GM08714 (cell line): ENCODE measurements around the gene SYT3.

Experiments
- H3K4me3 ChIP-seq: fragments of 200-500 bp; sonication (Bioruptor generic); 2 replicates; pipeline ENCODE4 v1.5.1; 2014; ENCODE audit warnings: mild to moderate bottlenecking, low read length, inconsistent platforms
- ZNF274 ChIP-seq: IDR thresholded peaks from 2 replicates; pipeline ENCODE4 v1.6.1; 2012; ENCODE audit warnings: mild to moderate bottlenecking, low read depth, low read length

Gene SYT3

DNA sequence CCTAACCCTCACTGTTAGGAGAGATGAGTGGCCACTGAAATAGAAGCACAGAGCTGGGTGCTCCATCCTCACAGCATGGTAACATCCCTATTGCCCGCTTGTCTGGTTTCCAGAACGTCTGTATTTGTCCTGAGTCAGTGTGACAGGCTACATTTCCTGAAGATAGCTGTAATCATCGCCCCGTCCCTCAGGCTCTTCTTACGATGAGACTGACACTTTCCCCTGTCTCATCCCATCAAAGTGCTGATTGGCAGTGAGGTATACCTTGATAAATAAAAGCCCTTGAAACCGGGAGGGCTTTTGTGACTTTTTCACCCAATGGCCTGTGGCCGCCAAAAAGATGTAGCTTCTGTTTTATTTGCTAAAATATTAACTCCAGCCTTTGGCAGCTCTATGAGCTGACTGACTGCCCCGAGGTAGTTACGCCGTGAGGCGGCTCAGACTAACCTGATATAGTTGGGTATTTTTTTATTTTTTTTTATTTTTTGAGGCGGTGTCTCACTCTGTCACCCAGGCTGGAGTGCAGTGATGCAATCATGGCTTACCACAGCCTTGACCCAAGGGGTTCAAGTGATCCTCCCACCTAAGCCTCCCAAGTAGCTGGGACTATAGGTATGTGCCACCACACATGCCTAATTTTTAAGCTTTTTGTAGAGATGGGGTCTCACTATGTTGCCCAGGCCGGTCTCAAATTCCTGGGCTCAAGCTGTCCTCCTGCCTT lies 65.8 kb downstream of the SYT3 start:
- H3K4me3 ChIP-seq = no peak overlapping the region
- no peak for TF ChIP-seq ZNF274
